NCI-H446 (cell line): Measurements from ENCODE around the gene DCC.

ENCODE experiments used
- DNase-seq, 2 experiments: peaks; one replicate each; lab custom pipeline; 2025; lab: John Stamatoyannopoulos, UW

The DCC gene

DNA sequence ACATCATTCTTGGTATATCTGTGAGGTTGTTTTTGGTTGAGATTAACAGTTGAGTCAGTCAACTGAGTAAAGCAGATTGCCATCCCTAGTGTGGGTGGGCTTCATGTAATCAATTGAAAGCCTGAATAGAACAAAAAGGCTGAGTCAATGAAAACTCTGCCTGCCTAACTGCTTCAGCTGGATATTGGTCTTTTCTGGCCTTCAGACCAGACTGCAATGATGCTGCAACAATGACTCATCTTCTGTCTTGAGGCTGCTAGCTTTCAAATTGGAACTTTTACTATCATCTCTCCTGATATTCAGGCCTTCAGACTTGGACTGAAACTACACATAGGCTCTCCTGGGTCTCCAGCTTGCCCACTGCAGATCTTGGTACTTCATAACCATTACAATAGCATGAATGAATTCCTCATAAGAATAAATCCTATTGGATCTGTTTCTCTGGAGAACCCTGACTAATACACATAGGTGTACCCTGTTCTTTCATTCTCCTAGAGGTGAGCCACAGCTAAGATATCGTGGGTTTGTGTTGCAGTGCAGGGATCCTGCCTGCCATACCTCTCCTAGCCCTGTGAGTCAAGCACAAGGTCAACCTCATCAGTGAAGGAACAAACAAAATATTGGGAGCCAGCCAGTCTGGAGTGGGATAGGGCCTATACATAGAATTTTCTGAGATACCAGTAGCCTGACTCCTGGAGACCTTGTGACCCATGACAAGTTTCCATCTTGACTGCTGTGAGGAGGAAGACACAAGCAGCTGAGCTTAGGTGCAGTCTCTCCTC is 473.8 kb downstream of the DCC start:
- DNase-seq = no peak

DNA sequence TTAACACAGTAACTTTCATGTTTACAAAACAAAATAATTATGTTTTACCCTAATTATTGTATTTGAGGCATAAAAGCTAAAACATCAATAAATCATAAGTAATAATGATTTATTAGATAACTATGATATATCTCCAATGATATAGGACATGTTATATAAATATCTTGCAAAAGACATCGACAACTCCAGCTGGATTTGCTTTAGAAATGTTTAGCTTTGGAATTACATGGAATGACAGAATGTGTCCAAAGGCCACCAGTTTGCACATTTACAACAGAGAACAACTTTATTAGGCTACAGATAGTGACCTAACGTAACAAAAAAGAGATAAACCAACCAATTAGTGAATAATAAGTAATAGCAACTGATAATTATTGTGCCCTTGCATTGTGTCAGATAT is 475.7 kb downstream of the DCC start:
- no peak for DNase-seq

DNA sequence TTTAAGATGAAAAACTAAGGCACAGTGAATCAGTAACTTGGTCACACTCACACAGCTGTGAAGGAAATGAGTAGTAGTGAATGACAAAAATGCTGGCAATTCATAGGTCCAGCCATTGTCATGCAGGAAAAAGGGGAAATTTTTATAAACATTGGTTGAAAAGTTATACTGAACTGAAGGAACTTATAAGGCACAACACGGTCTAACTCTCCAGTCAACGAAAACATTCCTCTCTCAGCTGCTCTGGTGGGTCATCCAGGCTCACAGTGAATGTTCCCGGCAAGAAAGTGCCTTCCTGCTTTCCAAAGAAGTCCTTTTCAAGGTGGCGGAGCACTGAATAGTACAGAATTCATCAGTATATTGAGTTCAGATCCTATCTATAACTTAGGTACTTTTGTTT is 476.1 kb downstream of the DCC start:
- no peak for DNase-seq

DNA sequence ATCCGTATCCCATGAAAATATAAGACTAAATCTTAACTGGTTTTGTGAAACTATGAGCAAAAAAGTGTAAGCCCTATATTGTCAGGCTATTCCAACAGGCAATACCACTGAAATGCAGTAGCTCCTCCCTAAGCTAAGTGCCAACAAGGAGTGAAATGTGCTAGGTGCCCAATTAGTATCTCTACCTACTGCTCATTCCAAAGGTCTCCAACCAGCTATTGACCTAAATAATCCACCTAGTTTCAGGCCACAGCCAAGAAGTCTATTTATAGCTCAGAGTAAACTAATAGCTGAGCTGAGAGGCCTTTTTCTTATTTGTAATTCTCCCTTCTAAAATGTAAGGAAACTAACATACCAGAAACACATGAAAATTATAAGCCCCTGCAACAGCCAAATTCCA is 482.2 kb downstream of the DCC start:
- no peak for DNase-seq

DNA sequence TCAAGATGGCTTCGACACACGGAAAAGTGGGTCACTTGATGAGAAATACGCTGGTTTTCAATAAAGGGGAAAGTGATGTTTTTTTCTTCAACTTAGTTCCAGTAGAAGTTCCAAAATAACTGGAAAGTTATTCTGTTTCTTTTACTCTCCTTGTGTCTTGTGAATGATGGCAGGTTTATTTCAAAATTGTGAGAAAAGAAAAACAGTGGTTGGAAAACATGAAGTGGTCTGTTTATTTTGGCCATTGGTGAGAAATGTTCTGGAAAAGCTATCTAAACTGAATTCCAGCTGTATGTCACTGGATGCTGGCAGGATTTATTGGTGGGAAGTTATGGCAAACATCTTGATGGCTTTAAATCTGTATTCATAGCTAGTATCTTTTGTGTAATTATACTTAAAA is 484.1 kb downstream of the DCC start:
- DNase-seq = no peak

DNA sequence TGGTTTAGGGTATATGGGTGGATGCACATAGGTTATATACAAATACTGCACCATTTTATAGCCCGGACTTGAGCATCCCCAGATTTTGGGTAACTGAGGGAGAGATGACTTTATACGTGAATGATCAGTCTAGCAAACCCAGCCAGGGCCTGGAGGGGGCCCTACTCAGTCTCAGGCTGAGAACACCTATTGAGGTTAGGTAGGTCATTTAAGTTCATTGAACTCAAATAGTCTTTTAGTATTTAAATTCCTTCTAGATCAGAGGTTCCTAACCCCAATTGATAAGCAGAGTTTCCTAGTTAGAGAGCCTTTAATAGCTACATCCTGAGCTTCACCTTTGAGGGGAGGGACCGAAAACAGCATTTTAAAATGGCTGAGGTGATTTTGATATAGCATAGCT is 487.0 kb downstream of the DCC start:
- DNase-seq = no peak

DNA sequence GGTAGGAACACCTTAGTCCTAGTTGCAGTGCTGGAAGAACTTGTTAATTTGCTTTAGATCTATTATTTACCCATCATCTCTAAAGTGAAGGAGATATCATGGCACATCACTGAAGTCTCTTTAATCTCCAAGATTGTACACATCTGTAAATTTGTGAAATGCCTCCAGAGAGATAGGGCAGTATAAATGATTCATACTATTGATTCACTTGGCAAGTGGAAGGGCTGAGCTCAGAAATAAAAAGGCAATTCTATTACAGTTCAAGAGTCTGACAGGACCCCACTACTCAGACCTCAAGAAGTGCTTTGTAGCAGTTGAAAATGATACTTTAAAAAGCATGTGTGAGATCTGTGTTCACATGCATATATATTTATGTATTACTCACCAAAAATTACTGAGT is 489.3 kb downstream of the DCC start:
- DNase-seq = no peak

DNA sequence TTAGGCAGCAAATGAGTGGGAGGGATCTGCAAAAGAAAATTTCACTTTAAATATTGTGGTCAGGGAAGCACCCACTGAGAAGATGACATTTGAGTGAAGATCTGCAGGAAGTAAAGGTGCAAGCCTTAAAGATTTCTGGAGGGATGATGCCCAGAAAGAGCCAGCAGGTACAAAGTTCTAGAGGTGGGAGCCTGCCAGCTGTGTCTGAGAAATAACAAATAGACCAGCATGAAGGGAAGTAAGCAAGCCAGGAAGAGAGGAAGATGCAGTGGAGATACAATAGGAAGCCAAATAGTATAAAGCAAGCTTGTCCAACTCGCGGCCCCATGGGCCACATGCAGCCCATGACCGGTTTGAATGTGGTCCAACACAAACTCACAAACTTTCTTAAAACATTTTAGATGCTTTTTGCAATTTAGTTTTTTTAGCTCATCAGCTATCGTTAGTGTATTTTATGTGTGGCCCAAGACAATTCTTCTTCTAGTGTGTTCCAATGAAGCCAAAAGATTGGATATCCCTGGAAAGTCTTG is 489.9 kb downstream of the DCC start:
- no peak for DNase-seq

DNA sequence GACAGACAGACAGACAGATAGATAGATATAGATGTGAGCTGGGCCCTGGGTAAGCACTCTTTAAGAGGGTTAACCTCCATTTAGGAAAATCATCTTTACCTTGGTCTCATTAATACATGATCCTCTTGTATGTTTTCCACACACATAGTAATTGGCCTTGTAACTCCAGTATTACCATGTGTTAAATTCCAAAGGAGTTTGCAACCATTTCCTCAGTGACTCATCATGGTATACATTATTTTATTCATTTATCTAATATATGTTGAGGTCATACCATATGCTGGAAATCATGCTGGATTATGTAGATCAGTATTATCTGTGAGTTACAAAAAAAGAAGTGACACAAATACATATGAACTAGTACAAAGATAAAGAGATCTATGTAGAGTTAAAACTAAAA is 504.3 kb downstream of the DCC start:
- DNase-seq = no peak

DNA sequence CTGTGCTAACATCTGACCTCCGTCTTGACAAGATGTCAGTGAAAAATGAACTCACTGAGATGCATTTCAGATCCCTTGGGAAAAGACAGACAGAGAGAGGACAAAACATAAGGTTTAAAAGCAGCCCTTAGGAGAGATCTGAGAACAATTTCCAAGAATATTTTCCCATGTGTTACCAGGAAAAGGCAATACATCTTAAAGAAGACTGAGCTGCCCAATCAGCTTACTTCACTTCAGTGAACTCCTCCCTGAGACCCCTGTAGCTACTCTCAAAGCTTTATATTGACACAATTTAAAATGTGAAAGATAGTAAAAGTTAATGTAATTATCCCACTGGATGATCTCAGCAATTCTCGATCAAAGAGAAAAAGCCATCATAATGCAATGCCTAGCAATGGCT is 505.0 kb downstream of the DCC start:
- DNase-seq = no peak

DNA sequence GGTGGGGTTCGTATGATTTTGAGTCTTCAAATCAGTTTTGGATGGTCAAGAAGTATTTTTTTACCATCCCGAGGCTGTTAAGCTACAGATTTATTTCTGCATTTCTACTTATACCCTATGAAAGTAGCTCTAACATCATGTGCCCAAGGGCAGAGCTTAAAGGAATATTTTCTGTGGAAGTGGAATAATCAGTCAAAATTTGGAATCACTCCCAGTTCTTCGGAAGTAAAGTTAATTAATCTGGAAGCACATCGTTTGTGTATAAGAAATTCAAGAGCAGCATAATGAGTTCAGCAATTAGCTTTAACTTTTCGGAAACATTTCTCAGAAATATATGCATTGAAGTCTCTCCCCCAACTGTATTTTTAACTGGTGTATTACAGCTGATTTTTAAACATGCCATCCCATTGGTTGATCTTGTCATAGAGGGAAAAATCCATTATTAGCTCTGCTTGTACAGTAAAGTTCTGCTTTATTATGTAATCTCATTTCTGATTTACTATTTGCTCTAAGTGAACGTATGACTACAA is 510.1 kb downstream of the DCC start:
- DNase-seq = no peak

DNA sequence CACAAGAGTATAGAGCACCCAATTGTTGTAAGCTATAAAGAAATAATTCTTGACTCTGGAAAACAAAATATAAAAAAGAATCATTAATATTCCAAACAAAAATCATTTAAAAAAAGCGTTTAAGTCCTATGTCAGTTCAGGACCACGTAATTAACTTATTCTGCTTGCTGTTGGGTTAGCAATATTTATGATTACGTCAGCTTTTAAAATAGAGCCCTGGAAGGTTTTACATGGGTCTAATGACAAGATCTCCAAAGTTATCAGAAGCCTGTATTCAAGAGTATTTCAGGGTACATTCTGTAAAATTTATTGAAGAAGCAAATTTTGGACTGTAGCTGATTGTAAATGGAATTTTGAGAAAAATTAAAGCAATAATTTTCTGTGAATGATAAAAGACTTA is 521.6 kb downstream of the DCC start:
- DNase-seq = no peak

DNA sequence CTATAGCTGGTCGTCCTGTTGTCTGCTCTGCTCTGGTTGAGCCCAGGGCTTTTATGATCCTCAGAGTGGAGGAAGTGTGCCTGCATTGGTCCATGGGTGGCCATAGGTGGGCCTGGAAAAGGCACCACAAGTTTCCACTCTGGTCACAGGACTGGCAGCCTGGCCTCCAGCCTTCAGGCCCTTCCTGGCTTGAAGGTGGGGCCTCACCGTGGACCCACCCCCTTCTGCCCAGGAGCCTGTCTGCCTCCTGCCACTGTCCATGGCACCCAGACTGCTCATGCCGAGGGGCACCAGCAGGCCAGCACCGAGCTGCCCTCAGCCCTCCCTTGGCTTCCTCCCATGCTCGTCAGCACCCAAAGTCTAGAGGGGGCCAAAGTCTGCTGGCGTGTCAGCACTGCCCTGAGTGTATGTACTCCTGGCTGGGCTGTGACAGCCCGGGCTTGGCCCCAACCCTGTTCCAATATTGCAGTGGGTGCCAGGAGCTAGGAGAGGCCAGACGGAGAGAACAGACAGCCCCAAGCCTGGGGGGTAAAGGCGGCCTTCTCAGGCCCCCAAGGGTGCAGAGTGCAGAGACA is 529.4 kb downstream of the DCC start:
- peak in 1 of 2 experiments; percentile 54 for DNase-seq

DNA sequence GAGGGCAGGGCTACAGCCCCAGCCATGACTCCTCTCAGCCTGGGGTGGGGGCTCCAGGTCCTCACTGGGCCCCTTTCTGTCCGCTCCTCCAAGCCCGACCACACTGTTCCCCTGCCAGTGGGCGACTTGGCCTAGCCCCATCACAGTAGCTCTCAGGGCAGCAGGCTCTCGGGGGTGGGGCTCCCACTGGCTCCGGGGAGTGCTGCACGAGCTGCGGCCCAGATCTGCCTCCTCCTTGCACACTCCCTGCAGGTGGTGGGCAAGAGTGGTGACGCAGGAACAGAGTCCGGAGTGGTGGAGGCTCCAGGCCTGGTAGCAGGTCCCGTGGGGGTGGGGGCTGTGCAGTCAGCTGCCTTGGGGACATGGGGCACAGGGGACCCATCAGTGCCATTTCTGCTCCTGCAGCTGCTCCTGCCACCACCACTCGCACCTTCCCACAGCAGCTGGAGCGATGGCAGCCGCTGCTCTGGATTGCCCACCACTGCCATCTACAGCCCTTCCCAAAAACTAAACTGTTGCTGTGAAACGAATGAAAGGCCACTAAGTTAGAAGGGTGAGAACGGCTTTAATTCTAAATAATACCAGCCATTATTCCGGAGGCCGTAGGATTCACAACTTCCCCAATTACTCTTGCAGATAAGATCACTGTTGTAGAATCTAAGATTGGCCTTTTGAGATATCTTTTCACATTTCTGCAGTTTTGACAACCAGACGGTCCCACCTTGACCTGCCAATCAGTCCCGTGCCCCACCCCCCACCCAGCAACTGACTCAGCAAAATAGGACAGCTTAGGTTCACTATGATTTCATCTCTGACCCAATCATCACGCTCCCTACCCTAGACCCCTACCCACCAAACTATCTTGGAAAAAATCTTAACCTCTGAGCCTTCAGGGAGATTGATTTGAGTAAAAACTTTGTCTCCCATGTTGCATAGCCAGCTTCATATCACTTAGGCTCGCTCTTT is 530.2 kb downstream of the DCC start:
- peak; percentile 11 to 46 for DNase-seq

DNA sequence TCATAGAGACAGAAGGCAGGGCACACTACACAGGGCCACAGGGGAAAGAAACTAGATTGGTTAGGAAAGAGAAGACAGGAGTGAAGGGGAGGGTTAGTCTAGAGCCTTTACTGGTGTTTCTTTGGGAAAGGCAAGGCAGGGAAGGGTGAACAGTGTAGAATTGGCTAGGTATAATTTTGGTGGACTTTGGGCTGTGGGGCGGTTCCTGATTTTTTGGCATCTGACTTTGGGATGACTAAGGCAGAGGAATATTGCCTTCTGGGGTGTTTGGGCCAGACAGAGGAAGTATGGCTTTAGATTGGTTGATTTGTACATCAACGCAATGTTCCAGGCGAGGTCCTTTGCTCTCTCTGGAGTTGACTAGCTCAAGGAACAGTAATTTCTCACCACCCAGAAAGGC is 534.8 kb downstream of the DCC start:
- DNase-seq = no peak

DNA sequence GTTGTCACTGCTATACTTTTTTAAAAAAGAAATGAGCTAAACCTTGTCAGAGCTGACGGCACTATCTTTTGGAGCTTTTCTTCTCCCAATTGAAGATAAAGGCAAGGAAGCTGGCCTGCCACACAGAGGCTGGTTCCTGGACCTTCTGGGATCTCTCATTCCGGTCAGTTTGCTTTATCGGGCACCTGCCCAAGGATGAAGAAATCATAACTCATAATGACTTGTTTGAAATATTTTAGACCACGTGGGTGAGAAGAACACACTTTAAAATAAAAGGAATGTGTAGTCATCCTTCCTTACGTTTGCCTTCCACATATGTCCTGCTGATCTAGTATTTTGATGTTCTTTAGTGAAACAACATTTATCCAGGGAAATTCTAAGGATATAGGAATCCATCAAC is 535.7 kb downstream of the DCC start:
- no peak for DNase-seq

DNA sequence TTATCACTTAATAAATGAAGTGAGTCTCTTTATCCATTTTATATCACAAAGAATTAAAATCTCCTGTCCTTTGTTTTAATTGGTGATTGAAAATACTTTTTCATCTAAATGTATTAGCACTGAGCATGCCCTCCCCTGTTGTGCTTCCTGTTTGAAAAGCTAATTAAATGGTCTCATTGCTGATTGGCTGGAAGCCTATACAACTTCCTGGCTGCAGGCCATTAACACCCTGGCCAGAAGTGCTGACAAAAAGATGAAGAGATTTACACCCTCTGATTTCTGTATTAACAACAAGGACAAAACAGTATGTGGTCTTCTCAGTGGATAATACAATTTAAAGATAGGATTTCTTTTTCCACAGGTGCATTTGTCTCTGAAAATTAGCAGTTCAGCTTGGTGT is 548.0 kb downstream of the DCC start:
- peak; percentile 66 to 87 for DNase-seq

DNA sequence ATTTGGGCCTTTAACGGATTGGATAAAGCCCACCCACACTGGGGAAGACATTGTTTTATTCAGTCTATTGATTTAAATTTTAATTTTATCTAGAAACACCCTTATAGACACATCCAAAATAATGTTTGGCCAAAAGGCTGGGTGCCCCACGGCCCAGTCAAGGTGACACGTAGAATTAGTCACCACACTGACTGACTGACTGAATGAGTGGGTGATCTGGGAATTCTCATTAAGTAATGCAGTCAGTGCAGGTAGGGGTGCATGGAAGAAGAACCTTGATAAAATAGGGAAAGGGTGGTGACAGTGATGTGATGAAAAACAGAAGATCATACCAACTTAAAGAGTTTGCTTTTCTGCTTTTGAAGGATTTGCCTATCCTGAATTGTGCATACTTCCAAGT is 554.8 kb downstream of the DCC start:
- DNase-seq = no peak

DNA sequence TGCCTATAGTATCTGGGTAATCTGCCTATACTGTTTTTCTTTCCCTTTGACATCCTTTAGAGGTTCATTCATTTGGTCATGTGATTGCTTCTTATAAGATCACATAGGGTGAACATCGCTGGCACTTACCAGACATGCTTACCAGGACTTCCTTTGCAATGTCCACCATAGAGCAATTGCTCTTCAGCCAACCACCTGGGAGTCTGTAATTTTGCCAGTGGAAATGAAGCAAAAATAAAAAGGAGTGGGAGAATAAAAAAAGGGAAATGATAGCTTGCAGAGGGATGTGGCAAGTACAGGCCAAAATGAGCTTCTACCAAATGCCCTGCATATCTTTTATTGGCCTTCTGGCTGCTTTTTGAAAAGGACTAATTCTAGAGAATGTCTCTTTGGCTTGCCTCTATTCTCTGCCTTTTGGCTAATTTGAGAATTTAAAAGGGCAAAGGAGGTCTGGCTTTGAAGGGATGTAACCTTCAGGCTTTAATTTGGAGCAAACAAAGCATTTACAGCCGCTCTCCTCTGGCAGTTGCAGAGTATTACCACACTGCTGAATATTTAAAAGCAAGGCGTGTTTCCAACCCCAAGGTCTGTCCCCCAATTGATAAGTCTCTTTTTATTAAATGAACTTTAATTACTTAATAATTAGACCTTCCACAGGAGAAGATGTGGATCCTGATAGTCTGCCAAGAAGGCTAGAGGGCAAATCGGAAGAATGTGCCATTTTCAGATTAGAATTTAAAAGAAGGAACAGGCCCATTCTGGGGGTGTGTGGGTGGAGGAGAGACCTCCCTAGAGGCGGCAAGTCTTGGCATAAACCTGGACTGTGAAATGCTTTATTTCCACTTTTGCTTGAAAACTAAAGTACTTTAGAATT is 557.9 kb downstream of the DCC start:
- peak in 1 of 2 experiments; percentile 63 for DNase-seq

DNA sequence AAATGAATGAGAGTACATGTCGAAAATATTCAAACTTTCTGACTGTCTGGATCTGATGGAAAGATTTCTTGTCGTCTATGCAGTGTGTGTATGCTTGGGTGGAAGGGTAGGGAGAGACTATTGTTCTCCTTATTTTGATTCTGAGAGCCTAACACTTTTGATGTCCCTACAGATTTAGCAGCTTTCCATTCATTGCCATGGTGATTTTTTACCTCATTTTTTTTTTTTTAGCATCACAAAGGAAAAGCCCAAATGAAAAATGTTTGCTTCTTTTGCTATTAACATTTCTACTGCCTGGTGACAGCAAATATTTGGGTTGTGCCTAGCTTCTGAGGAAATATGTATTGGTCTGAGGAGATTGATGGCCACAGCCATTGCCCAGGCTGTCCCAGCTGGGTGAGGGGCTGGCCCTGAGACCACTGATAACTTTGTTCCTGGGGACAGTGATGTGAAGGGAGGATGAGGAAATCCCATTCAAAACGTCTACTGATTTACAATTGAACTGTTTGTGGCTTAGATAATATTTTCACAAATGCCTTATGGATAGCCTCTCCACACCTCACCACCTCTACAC is 558.6 kb downstream of the DCC start:
- DNase-seq = no peak

DNA sequence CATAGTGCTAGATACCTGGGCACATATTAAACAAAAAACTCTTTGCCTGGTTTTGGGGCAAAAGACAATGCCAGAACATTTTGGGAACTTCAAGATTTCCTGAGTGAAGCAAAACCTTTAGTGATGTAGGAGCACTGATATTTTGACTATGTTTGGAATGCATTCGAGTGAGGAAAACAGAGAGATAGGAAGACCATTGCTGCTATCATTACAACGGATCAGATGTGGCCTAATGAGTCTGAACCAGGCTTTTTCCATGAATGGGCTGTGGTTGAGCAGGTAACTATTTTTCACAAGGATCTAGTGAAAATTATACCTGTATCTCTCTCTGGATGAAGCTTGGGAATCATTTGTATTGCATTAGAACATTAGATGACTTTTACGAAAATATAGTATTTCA is 562.2 kb downstream of the DCC start:
- DNase-seq = no peak
